Measurements from ENCODE around the gene PYGO2.

Gene PYGO2

DNA sequence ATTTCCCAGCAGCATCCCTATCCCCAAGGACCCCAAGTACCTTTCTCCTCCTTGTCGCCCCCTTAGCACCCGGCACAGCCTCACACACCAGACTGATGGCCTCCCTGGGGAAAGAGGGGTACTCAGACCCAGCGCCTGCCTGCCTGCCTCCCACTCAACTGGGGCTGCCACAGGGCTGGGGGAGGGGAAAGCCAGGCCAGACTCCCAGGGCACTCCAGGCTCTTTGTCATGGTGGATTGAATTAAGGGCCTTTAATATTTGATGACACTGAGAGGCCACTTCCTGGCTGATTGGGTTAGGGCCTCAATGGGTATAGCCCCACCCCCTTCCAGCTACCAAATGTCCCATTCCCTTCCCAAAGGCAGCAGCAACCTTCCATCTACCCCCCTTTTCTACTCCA lies 7.1 kb upstream of the PYGO2 start:
- peak overlapping the region; percentile 70 for H3K4me2 ChIP-seq (ENCODE audit: low read depth, low read length, poor library complexity, severe bottlenecking)
- no peak overlapping the region for H2AFZ ChIP-seq (ENCODE audit: low read length)
- no peaks in the 10 kb centered on the region for H3K9me2 ChIP-seq (replicated peaks; ENCODE audit: low read depth, low read length)
- H3K9me3 ChIP-seq (ENCODE audit: insufficient read depth, low read depth, low read length): no peaks in the 10 kb centered on the region
- no peaks in the 10 kb centered on the region for H3K27me3 ChIP-seq (ENCODE audit: insufficient read depth, low read length, poor library complexity, severe bottlenecking)
- peaks cover 13% of the 10 kb centered on the region for H4K20me1 ChIP-seq (ENCODE audit: insufficient read depth, low read length, poor library complexity, severe bottlenecking)
- TF ChIP-seq, protein P1, sequence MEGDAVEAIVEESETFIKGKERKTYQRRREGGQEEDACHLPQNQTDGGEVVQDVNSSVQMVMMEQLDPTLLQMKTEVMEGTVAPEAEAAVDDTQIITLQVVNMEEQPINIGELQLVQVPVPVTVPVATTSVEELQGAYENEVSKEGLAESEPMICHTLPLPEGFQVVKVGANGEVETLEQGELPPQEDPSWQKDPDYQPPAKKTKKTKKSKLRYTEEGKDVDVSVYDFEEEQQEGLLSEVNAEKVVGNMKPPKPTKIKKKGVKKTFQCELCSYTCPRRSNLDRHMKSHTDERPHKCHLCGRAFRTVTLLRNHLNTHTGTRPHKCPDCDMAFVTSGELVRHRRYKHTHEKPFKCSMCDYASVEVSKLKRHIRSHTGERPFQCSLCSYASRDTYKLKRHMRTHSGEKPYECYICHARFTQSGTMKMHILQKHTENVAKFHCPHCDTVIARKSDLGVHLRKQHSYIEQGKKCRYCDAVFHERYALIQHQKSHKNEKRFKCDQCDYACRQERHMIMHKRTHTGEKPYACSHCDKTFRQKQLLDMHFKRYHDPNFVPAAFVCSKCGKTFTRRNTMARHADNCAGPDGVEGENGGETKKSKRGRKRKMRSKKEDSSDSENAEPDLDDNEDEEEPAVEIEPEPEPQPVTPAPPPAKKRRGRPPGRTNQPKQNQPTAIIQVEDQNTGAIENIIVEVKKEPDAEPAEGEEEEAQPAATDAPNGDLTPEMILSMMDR (conservative IDR thresholded peaks at IDR 0.05; ENCODE audit: low read length): no peak
- no peak for TF ChIP-seq EZH2phosphoT487 (IDR thresholded peaks at IDR 0.05; ENCODE audit: borderline replicate concordance)
- no peak overlapping the region for H3K4me3 ChIP-seq (ENCODE audit: low read length, poor library complexity, severe bottlenecking)
- H3K36me3 ChIP-seq (ENCODE audit: insufficient read depth, low read length): peaks cover 32% of the 10 kb centered on the region; the same call in 1 of the 2 replicates
- H3K79me2 ChIP-seq (ENCODE audit: insufficient read depth, low read length): peaks cover 51% of the 10 kb centered on the region
- peaks cover 36% of the 10 kb centered on the region for H3K4me1 ChIP-seq (ENCODE audit: insufficient read depth, low read length, poor library complexity, severe bottlenecking)
- peaks cover under 1% of the 10 kb centered on the region; the same call in 1 of the 2 replicates for H3F3A ChIP-seq (ENCODE audit: low read depth)
- H3K9ac ChIP-seq (ENCODE audit: low read depth, low read length, poor library complexity, severe bottlenecking): peak overlapping the region; percentile 52

- no peak overlapping the region for H3K9ac ChIP-seq (ENCODE audit: low read depth, low read length, poor library complexity, severe bottlenecking)
- no peak overlapping the region for H3K4me2 ChIP-seq (ENCODE audit: low read depth, low read length, poor library complexity, severe bottlenecking)
- no peak overlapping the region for H2AFZ ChIP-seq (ENCODE audit: low read length)
- H3K27me3 ChIP-seq (ENCODE audit: insufficient read depth, low read length, poor library complexity, severe bottlenecking): no peaks in the 10 kb centered on the region
- H3F3A ChIP-seq (ENCODE audit: low read depth): no peaks in the 10 kb centered on the region; the same call in 1 of the 2 replicates
- peaks cover 34% of the 10 kb centered on the region for H3K4me1 ChIP-seq (ENCODE audit: insufficient read depth, low read length, poor library complexity, severe bottlenecking)
- no peaks in the 10 kb centered on the region for H3K9me2 ChIP-seq (replicated peaks; ENCODE audit: low read depth, low read length)
- H4K20me1 ChIP-seq (ENCODE audit: insufficient read depth, low read length, poor library complexity, severe bottlenecking): peaks cover 6% of the 10 kb centered on the region
- peaks cover 40% of the 10 kb centered on the region; the same call in 1 of the 2 replicates for H3K36me3 ChIP-seq (ENCODE audit: insufficient read depth, low read length)
- peaks cover 56% of the 10 kb centered on the region for H3K79me2 ChIP-seq (ENCODE audit: insufficient read depth, low read length)
- no peaks in the 10 kb centered on the region for H3K9me3 ChIP-seq (ENCODE audit: insufficient read depth, low read depth, low read length)
- TF ChIP-seq, protein P1 (conservative IDR thresholded peaks at IDR 0.05; ENCODE audit: low read length): no peak
- no peak for TF ChIP-seq EZH2phosphoT487 (IDR thresholded peaks at IDR 0.05; ENCODE audit: borderline replicate concordance)
- no peak overlapping the region for H3K4me3 ChIP-seq (ENCODE audit: low read length, poor library complexity, severe bottlenecking)
These were observed 5.9 kb upstream of the PYGO2 start for GRCh38 chr1:154967331-154967950.

- Histone ChIP-seq H3K27me3 (ENCODE audit: insufficient read depth, low read length, poor library complexity, severe bottlenecking) (no peaks in the 10 kb centered on the region), H3F3A (ENCODE audit: low read depth) (no peaks in the 10 kb centered on the region; the same call in 1 of the 2 replicates), H3K9me3 (ENCODE audit: insufficient read depth, low read depth, low read length) (no peaks in the 10 kb centered on the region), H3K9me2 (replicated peaks; ENCODE audit: low read depth, low read length) (no peaks in the 10 kb centered on the region), H3K4me1 (ENCODE audit: insufficient read depth, low read length, poor library complexity, severe bottlenecking) (peaks cover 30% of the 10 kb centered on the region), H4K20me1 (ENCODE audit: insufficient read depth, low read length, poor library complexity, severe bottlenecking) (peaks cover 5% of the 10 kb centered on the region), H3K4me2 (ENCODE audit: low read depth, low read length, poor library complexity, severe bottlenecking) (no peak overlapping the region), H3K9ac (ENCODE audit: low read depth, low read length, poor library complexity, severe bottlenecking) (no peak overlapping the region), H3K4me3 (ENCODE audit: low read length, poor library complexity, severe bottlenecking) (no peak overlapping the region), H3K36me3 (ENCODE audit: insufficient read depth, low read length) (peaks cover 40% of the 10 kb centered on the region; the same call in 1 of the 2 replicates), H2AFZ (ENCODE audit: low read length) (no peak overlapping the region), H3K79me2 (ENCODE audit: insufficient read depth, low read length) (peaks cover 51% of the 10 kb centered on the region)
- TF ChIP-seq EZH2phosphoT487 (IDR thresholded peaks at IDR 0.05; ENCODE audit: borderline replicate concordance): no peak
- TF ChIP-seq, protein P1 (conservative IDR thresholded peaks at IDR 0.05; ENCODE audit: low read length): no peak
These were observed 4.5 kb upstream of the PYGO2 start for GRCh38 chr1:154966111-154966510.
